Measurements from ENCODE around the gene ADAM15.

ADAM15 gene

GRCh38 chr1:155033524-155033923, 17.6 kb upstream of the ADAM15 start, which contains the start of the genes DCST1 and DCST2:
Gene DCST1, plus strand, starts transcription at chr1:155033824. Its CDS starts 213 bp downstream, at chr1:155034037.
Gene DCST2, minus strand, starts transcription at chr1:155033781. Its CDS starts 80 bp downstream, at chr1:155033701.
- no peak for DNase-seq

GRCh38 chr1:155034318-155035208, 16.6 kb upstream of the ADAM15 start:
- no peak for DNase-seq

- no peak for DNase-seq
Observed at GRCh38 chr1:155035936-155036335, 15.2 kb upstream of the ADAM15 start.

GRCh38 chr1:155037043-155037442, 14.1 kb upstream of the ADAM15 start:
- no peak for DNase-seq

GRCh38 chr1:155037851-155038441, 13.2 kb upstream of the ADAM15 start:
- DNase-seq = no peak

GRCh38 chr1:155038602-155039307, 12.4 kb upstream of the ADAM15 start:
- no peak for DNase-seq

GRCh38 chr1:155039308-155039669, 11.8 kb upstream of the ADAM15 start:
- no peak for DNase-seq

GRCh38 chr1:155040358-155041093, 10.6 kb upstream of the ADAM15 start:
- DNase-seq = no peak

- no peak for DNase-seq
Observed at GRCh38 chr1:155042789-155043188, 8.3 kb upstream of the ADAM15 start.

GRCh38 chr1:155043301-155043702, 7.8 kb upstream of the ADAM15 start:
- DNase-seq = no peak

GRCh38 chr1:155043793-155044192, 7.3 kb upstream of the ADAM15 start:
- DNase-seq = no peak

GRCh38 chr1:155044365-155044764, 6.8 kb upstream of the ADAM15 start:
- DNase-seq = no peak

- DNase-seq = no peak
Observed at GRCh38 chr1:155044812-155045657, 6.1 kb upstream of the ADAM15 start.

- no peak for DNase-seq
Observed at GRCh38 chr1:155048449-155049334, 2.4 kb upstream of the ADAM15 start.

GRCh38 chr1:155049651-155050559, 1.2 kb upstream of the ADAM15 start:
- no peak for DNase-seq

GRCh38 chr1:155051342-155051776, 243 bp downstream of the ADAM15 start:
- no peak for DNase-seq

- DNase-seq = no peak
Observed at GRCh38 chr1:155051777-155052398, 772 bp downstream of the ADAM15 start.

- DNase-seq = no peak
Observed at GRCh38 chr1:155052439-155053395, 1.6 kb downstream of the ADAM15 start.

Measured in SIG-M5 (cell line).